CD14-positive monocyte (primary cell): ENCODE results near the gene KLHL3. TPM values are rescaled to one million over a fixed set of nuclear protein-coding genes. Genes with fewer than 3 reads are reported as not detected.

ENCODE experiments used
- DNase-seq, 3 donors: peaks; one replicate each; pipeline ENCODE4 v3.0.0-alpha.2; 2011 to 2022
- H2AFZ ChIP-seq: 2 replicates; pipeline ENCODE4 v1.6.0; 2012; ENCODE audit warnings: mild to moderate bottlenecking, low read depth, low read length, inconsistent platforms; ENCODE audit not compliant: insufficient read depth, poor library complexity, severe bottlenecking
- H3K27ac ChIP-seq, 2 donors: 1 replicate in 1 of 2; 2 replicates in 1 of 2; pipeline ENCODE4 v1.5.1; 2012 to 2013; ENCODE audit warnings: low read length in 2 of 2, control low read depth in 1 of 2, inconsistent platforms in 1 of 2, low read depth in 1 of 2, mild to moderate bottlenecking in 1 of 2
- H3K27me3 ChIP-seq, 2 donors: one replicate each; pipeline versions ENCODE4 v1.6.0 to v1.6.1; 2011 to 2013; ENCODE audit warnings: low read length in 2 of 2; ENCODE audit not compliant: control insufficient read depth in 2 of 2, insufficient read depth in 2 of 2
- H3K36me3 ChIP-seq, 2 donors: replicated peaks in 1 of 2; 1 replicate in 1 of 2; 2 replicates in 1 of 2; pipeline versions ENCODE4 v1.5.1 to v1.6.1; 2012 to 2013; ENCODE audit warnings: low read length in 2 of 2, control low read depth in 1 of 2, inconsistent platforms in 1 of 2, mild to moderate bottlenecking in 1 of 2; ENCODE audit not compliant: insufficient read depth in 2 of 2, control insufficient read depth in 1 of 2
- H3K4me1 ChIP-seq, 2 donors: 1 replicate in 1 of 2; 2 replicates in 1 of 2; pipeline versions ENCODE4 v1.5.1 to v1.6.1; 2012 to 2013; ENCODE audit warnings: low read length in 2 of 2, control low read depth in 1 of 2, inconsistent platforms in 1 of 2, mild to moderate bottlenecking in 1 of 2, moderate library complexity in 1 of 2; ENCODE audit not compliant: insufficient read depth in 2 of 2, control insufficient read depth in 1 of 2
- H3K4me2 ChIP-seq: replicated peaks from 2 replicates; pipeline ENCODE3; 2012; ENCODE audit warnings: low read length, moderate library complexity, mild to moderate bottlenecking; ENCODE audit not compliant: poor library complexity, severe bottlenecking; ENCODE audit errors: extremely low read depth
- H3K4me3 ChIP-seq, 3 experiments: fragments of 200-600 bp in 1 of 3; sonication (generic) in 1 of 3; replicated peaks in 1 of 3; 1 replicate in 2 of 3; 2 replicates in 1 of 3; pipeline ENCODE4 v1.5.1; 2011 to 2013; ENCODE audit warnings: low read length in 3 of 3, mild to moderate bottlenecking in 3 of 3, control low read depth in 2 of 3, low read depth in 2 of 3, inconsistent platforms in 1 of 3, moderate library complexity in 1 of 3
- H3K79me2 ChIP-seq: 2 replicates; pipeline ENCODE4 v1.6.0; 2012; ENCODE audit warnings: mild to moderate bottlenecking, control low read depth, inconsistent platforms, low read length, moderate library complexity; ENCODE audit not compliant: insufficient read depth
- H3K9ac ChIP-seq: 2 replicates; pipeline ENCODE4 v1.6.0; 2017; ENCODE audit warnings: low read length, mild to moderate bottlenecking; ENCODE audit not compliant: insufficient read depth, poor library complexity, severe bottlenecking
- H3K9me3 ChIP-seq, 2 donors: replicated peaks in 1 of 2; 1 replicate in 1 of 2; 2 replicates in 1 of 2; pipeline versions ENCODE4 v1.5.1 to v1.6.1; 2012 to 2013; ENCODE audit warnings: low read length in 2 of 2, control low read depth in 1 of 2; ENCODE audit not compliant: control insufficient read depth in 1 of 2, insufficient read depth in 1 of 2
- H4K20me1 ChIP-seq: 2 replicates; pipeline ENCODE4 v1.6.0; 2012; ENCODE audit warnings: mild to moderate bottlenecking, low read length, control low read depth, moderate library complexity; ENCODE audit not compliant: insufficient read depth
- H3K27ac Mint-ChIP-seq, 7 donors: one replicate each; pipeline ENCODE4 v1.8.0; 2020; ENCODE audit warnings: mild to moderate bottlenecking in 7 of 7, mixed read lengths in 7 of 7, moderate library complexity in 6 of 7, inconsistent platforms in 2 of 7
- H3K27me3 Mint-ChIP-seq, 3 donors: one replicate each; pipeline ENCODE4 v1.8.0; 2021 to 2022; ENCODE audit warnings: low read depth in 3 of 3, mild to moderate bottlenecking in 3 of 3, mixed read lengths in 3 of 3, moderate library complexity in 3 of 3, inconsistent platforms in 1 of 3
- H3K36me3 Mint-ChIP-seq, 2 donors: one replicate each; pipeline ENCODE4 v1.8.0; 2020; ENCODE audit warnings: mixed read lengths in 2 of 2, inconsistent platforms in 1 of 2, mild to moderate bottlenecking in 1 of 2
- H3K4me1 Mint-ChIP-seq: one replicate; pipeline ENCODE4 v1.8.0; 2020; ENCODE audit warnings: mild to moderate bottlenecking, mixed read lengths
- H3K4me3 Mint-ChIP-seq, 2 donors: one replicate each; pipeline ENCODE4 v1.8.0; 2020; ENCODE audit warnings: mild to moderate bottlenecking in 2 of 2, mixed read lengths in 2 of 2, moderate library complexity in 1 of 2
- H3K9me3 Mint-ChIP-seq, 7 donors: one replicate each; pipeline ENCODE4 v1.8.0; 2020 to 2022; ENCODE audit warnings: mixed read lengths in 7 of 7, mild to moderate bottlenecking in 6 of 7, moderate library complexity in 6 of 7, inconsistent platforms in 2 of 7
- CTCF ChIP-seq: fragments of 200-600 bp; IDR thresholded peaks from one replicate; pipeline ENCODE4 v1.8.0; 2022; ENCODE audit warnings: antibody characterized with exemption, mild to moderate bottlenecking
- WGBS: methylation state at CpG from one replicate; pipeline ENCODE4 v1.1.5; 2013; ENCODE audit warnings: missing lambda C conversion rate; ENCODE audit not compliant: insufficient coverage; 5-methylcytosine and 5-hydroxymethylcytosine counted together
- intact Hi-C, 2 donors: fragments of 100-400 bp; cut with micrococcal nuclease; formaldehyde crosslinking; loops; one replicate each; pipeline versions ENCODE4 v1.15.0 to v1.15.1; 2023
- polyA plus RNA-seq, 3 donors: library from polyadenylated mRNA; depleted of rRNA in 1 of 3; unstranded in 2 of 3; stranded (reverse) in 1 of 3; fragments of 300-500 nt in 2 of 3; fragments of >200 nt in 1 of 3; fragmentation: Illumina TruSeq in 2 of 3; gene quantifications; 1 replicate in 2 of 3; 2 replicates in 1 of 3; pipeline ENCODE4 v1.2.3, GENCODE V29; 2012 to 2021

The KLHL3 gene
- polyA plus RNA-seq, 3 donors, result 0.71 TPM; not detected in 2

DNA sequence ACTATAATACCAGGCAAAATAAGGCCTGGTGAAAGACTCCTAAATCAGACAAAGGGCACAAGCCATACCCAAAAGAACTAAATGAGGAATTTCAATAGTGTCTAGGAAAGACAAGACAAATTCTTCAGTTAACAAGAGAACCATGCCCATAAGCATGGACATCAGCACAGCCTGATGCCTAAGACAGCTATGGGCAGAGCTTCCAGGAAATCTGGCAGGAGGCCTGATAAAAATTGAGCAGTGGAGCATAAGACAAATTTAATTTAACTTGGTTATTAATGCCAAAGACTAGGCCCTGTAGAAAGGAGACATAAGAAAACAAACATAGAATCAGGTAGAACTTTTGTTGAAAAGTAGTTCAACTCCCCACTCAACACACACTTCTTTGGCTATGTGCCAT, 17.3 kb downstream of the KLHL3 start:
- H3K27ac Mint-ChIP-seq, result no peak overlapping the region
- no peaks in the 10 kb centered on the region for H3K36me3 Mint-ChIP-seq

DNA sequence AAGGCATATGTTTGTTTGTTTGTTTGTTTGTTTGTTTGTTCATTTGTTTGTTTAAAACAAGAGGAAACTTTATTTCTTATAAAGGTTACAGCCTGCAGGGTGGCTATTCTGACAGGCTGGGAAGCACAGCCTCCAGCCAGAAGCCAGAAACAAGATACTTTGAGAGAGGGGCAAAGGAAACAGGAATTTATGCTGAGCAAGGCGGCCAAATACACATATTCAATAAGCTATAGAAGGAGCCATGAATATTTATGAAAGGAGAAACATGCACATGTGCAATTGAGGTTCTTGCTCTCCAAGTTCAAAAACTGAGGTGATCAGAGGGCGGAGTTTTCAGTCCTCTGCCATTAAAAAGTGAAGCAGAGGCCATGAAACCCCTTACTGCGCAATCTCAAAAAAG, 19.6 kb downstream of the KLHL3 start:
- no peak overlapping the region for H3K4me3 Mint-ChIP-seq
- H3K27ac Mint-ChIP-seq, result no peak overlapping the region
- Histone ChIP-seq H2AFZ (no peak overlapping the region), H3K27ac (no peak overlapping the region), H3K79me2 (no peaks in the 10 kb centered on the region), H3K4me1 (no peaks in the 10 kb centered on the region), H3K4me2 (no peak overlapping the region), H3K36me3 (no peaks in the 10 kb centered on the region), H3K9ac (no peak overlapping the region), H3K9me3 (no peaks in the 10 kb centered on the region), H3K27me3 (no peaks in the 10 kb centered on the region), H4K20me1 (no peaks in the 10 kb centered on the region), H3K4me3 (no peak overlapping the region)
- no CpG with 5 or more reads among the region's 3 CpGs for WGBS
- H3K36me3 Mint-ChIP-seq, result no peaks in the 10 kb centered on the region
- H3K4me1 Mint-ChIP-seq, result peaks cover 2% of the 10 kb centered on the region
- no peak for DNase-seq
- intact Hi-C loops, result no loop called here
- peaks cover 0 to 2% (median 0%) of the 10 kb centered on the region in 3 donors for H3K27me3 Mint-ChIP-seq
- TF ChIP-seq CTCF, result no peak
- peaks cover 0 to 5% (median 3%) of the 10 kb centered on the region in 7 donors for H3K9me3 Mint-ChIP-seq

More for the DNA sequence above, 17.3 kb downstream of the KLHL3 start:
- Histone ChIP-seq H3K4me1 (no peaks in the 10 kb centered on the region), H3K27ac (no peak overlapping the region), H2AFZ (no peak overlapping the region), H3K27me3 (no peaks in the 10 kb centered on the region), H3K4me3 (no peak overlapping the region), H4K20me1 (no peaks in the 10 kb centered on the region), H3K9ac (no peak overlapping the region), H3K9me3 (no peaks in the 10 kb centered on the region), H3K4me2 (no peak overlapping the region), H3K79me2 (no peaks in the 10 kb centered on the region), H3K36me3 (no peaks in the 10 kb centered on the region)
- intact Hi-C loops, result no loop called here
- no peak overlapping the region for H3K4me3 Mint-ChIP-seq
- H3K27me3 Mint-ChIP-seq, result peaks cover 0 to 2% (median 0%) of the 10 kb centered on the region in 3 donors
- no peak for DNase-seq
- TF ChIP-seq CTCF, result no peak
- H3K4me1 Mint-ChIP-seq, result peaks cover 2% of the 10 kb centered on the region
- H3K9me3 Mint-ChIP-seq, result peaks cover 0 to 2% (median 0%) of the 10 kb centered on the region in 7 donors
